Muscle layer of colon (tissue), 2 donors: Measurements from ENCODE around the gene SLC9C1.

ENCODE experiments used
- H3K27ac ChIP-seq: one replicate; pipeline ENCODE4 v1.7.0; 2013; ENCODE audit warnings: low read depth, mild to moderate bottlenecking, low read length, moderate library complexity
- H3K27me3 ChIP-seq, 2 donors: one replicate each; pipeline ENCODE4 v1.7.0; 2013; ENCODE audit warnings: low read length in 2 of 2, mild to moderate bottlenecking in 2 of 2; ENCODE audit not compliant: insufficient read depth in 2 of 2, control insufficient read depth in 1 of 2
- H3K36me3 ChIP-seq: one replicate; pipeline ENCODE4 v1.7.0; 2013; ENCODE audit warnings: mild to moderate bottlenecking, low read length; ENCODE audit not compliant: insufficient read depth
- H3K4me1 ChIP-seq: one replicate; pipeline ENCODE4 v1.7.0; 2013; ENCODE audit warnings: mild to moderate bottlenecking, low read length; ENCODE audit not compliant: insufficient read depth
- H3K4me3 ChIP-seq, 2 donors: one replicate each; pipeline ENCODE4 v1.7.0; 2013; ENCODE audit warnings: low read length in 2 of 2, low read depth in 1 of 2, mild to moderate bottlenecking in 1 of 2, moderate library complexity in 1 of 2
- H3K9ac ChIP-seq: one replicate; pipeline ENCODE4 v1.7.0; 2013; ENCODE audit warnings: low read length
- H3K9me3 ChIP-seq: one replicate; pipeline ENCODE4 v1.7.0; 2013; ENCODE audit warnings: mild to moderate bottlenecking, low read length
- donor health status: abdominal sarcoma.
- donor health status: Adenocarcinoma of cecum.

The SLC9C1 gene

DNA sequence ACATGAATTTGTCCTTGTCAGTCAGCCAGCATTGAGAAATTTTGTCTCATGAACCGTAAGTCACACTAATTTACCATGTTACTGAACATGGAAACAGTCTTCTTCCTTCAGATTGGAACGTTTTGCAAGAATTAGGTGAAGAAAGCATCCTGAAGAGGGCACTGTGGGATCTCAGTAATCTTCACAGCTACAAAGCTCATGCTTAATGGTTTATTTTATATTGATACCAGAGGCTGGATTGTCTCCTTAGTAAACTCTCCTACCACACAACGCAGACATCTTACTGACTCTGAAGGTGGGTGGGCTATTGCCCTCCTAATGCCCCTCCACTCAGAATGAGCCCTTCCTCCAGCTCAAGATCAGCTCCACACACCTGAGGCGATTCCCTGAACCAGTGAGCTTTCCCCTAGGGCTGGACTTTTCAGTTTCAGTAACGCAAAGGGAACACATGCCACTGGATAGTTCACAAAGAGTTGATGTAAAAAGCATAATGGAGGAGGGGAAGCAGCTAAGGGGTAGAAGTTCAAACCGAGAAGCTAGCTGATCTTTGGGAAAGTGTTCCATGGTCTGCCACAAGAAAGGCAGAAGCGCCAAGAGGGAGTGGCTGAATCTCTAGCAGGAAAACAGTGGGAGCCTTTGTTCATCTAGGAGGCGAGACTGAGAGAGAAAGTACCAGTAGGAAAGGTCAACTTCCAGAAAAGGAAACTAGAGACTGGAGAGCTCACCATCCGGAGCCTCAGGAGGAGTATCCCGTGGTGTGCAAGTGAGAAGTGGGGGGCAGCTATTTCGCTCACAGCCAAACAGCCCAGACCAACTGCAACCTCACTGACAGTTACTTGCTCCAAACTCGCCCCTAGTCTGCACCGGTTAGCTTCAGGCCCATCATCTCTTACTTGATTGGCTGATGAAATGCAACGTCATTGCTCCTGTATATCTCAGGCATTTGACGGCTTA is at the start of gene SLC9C1:
TSS of gene SLC9C1 (minus strand) at position 849 of the 954 bp plus-strand sequence. CDS start 7,425 bp downstream, outside the sequence.
- H3K4me3 ChIP-seq, result peak within 1 kb of the TSS in 1 of 2 donors; percentile 58
- H3K9ac ChIP-seq, result peak within 1 kb of the TSS; percentile 8
- H3K27ac ChIP-seq, result peak within 1 kb of the TSS; percentile 40
- no peaks in the 10 kb centered on the region for H3K9me3 ChIP-seq
- H3K36me3 ChIP-seq, result no peaks in the 10 kb centered on the region
- H3K4me1 ChIP-seq, result no peaks in the 10 kb centered on the region
- no peaks in the 10 kb centered on the region for H3K27me3 ChIP-seq

DNA sequence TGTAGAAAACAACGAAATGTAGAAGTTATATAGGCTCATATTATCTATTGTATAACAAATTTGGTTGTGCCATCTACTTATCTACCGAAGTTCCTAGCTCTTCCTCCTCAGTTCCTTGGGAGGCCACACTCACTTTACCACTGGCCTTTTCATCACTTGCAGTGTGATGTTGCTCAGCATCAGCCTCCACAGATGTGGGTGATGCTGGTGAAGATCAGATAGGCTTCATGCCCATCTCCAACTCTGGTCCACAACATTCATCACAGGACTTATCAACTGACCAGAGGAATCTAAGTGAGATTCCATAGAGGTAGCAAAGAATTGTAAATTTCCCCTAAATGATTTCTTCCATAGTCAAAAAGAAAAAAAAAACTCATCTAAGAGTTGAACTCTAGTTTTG is 47.4 kb upstream of the SLC9C1 start:
- H3K4me3 ChIP-seq, result no peak overlapping the region
- H3K9me3 ChIP-seq, result no peaks in the 10 kb centered on the region
- no peaks in the 10 kb centered on the region for H3K4me1 ChIP-seq
- peaks cover 13% of the 10 kb centered on the region for H3K36me3 ChIP-seq
- H3K27ac ChIP-seq, result no peak overlapping the region
- H3K9ac ChIP-seq, result no peak overlapping the region
- no peaks in the 10 kb centered on the region for H3K27me3 ChIP-seq

GRCh38 chr3:112339609-112340008 is 45.6 kb upstream of the SLC9C1 start:
- Histone ChIP-seq H3K9me3 (no peaks in the 10 kb centered on the region), H3K4me3 (no peak overlapping the region), H3K4me1 (peaks cover 8% of the 10 kb centered on the region), H3K9ac (no peak overlapping the region), H3K36me3 (no peaks in the 10 kb centered on the region), H3K27me3 (no peaks in the 10 kb centered on the region), H3K27ac (no peak overlapping the region)

- Histone ChIP-seq H3K27ac (no peak overlapping the region), H3K27me3 (no peaks in the 10 kb centered on the region)
Observed at GRCh38 chr3:112339134-112339533, 45.1 kb upstream of the SLC9C1 start.

DNA sequence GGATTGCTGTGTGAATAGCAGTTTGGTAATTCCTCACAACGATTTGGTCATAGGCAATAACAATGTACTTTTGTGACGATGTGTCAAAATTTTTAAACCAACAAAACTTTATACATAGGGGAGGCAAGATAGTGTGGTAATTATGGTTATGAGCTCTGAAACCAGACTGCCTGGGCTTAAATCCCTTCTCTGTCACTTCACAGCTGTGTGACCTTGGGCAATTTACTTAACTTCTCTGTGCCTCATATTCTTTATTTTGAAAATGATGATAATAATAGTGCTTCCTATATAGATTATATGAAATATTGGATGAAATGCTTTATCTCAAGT is 44.7 kb upstream of the SLC9C1 start:
- H3K9me3 ChIP-seq, result no peaks in the 10 kb centered on the region
- no peaks in the 10 kb centered on the region for H3K36me3 ChIP-seq
- H3K27me3 ChIP-seq, result no peaks in the 10 kb centered on the region
- no peak overlapping the region for H3K27ac ChIP-seq
- H3K9ac ChIP-seq, result no peak overlapping the region
- H3K4me3 ChIP-seq, result no peak overlapping the region
- H3K4me1 ChIP-seq, result peaks cover 13% of the 10 kb centered on the region

More at GRCh38 chr3:112339134-112339533, 45.1 kb upstream of the SLC9C1 start:
- Histone ChIP-seq H3K36me3 (no peaks in the 10 kb centered on the region), H3K4me3 (no peak overlapping the region), H3K4me1 (peaks cover 11% of the 10 kb centered on the region), H3K9ac (no peak overlapping the region), H3K9me3 (no peaks in the 10 kb centered on the region)

GRCh38 chr3:112338021-112338726 is 44.2 kb upstream of the SLC9C1 start:
- Histone ChIP-seq H3K9me3 (no peaks in the 10 kb centered on the region), H3K4me3 (no peak overlapping the region), H3K27me3 (no peaks in the 10 kb centered on the region), H3K27ac (no peak overlapping the region), H3K4me1 (peaks cover 13% of the 10 kb centered on the region), H3K36me3 (no peaks in the 10 kb centered on the region), H3K9ac (no peak overlapping the region)

- Histone ChIP-seq H3K9ac (no peak overlapping the region), H3K27me3 (no peaks in the 10 kb centered on the region), H3K36me3 (no peaks in the 10 kb centered on the region), H3K4me1 (peaks cover 13% of the 10 kb centered on the region), H3K9me3 (no peaks in the 10 kb centered on the region), H3K27ac (no peak overlapping the region), H3K4me3 (no peak overlapping the region)
Observed at GRCh38 chr3:112335434-112335781, 41.4 kb upstream of the SLC9C1 start.

DNA sequence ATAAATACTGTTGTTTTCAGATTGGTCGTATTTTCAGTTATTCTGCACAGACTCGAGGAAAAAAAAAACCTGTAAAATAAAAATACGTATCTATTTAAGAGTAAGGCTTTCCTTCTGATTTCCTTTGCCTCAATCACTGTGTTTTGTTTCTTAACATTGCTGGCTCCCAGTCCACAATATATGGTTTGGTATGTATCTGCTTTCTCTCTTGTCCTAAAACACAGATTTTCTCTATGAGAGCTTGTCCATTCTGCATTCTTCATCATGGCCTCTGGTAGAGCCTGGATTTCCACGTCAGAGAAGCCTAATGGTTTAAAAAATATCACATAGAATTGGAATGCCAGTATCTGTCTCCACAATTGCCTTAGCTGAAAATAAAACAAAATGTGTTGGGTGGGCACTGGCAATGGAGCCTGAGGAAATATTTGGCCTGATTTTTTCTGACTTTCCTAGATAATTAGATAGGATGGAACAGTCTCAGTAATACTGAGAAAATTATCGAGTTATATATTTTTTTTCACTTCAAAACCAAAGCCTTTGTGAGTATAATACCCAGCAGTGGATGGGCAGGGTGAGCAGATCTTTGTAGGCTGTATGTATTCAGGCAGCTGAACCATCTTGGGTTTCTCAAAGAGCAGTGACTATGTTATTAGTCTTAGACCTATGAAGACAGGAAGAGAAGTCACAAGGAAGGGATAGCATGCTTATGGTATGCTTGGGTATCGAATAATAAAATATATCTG is 40.8 kb upstream of the SLC9C1 start:
- Histone ChIP-seq H3K9ac (no peak overlapping the region), H3K9me3 (no peaks in the 10 kb centered on the region), H3K4me3 (peak overlapping the region in 1 of 2 donors; percentile 87)

GRCh38 chr3:112333381-112334317 is 39.6 kb upstream of the SLC9C1 start:
- H3K9ac ChIP-seq, result peak overlapping the region; percentile 77
- peak overlapping the region; percentile 67 for H3K27ac ChIP-seq
- H3K27me3 ChIP-seq, result no peaks in the 10 kb centered on the region
- H3K4me1 ChIP-seq, result peaks cover 13% of the 10 kb centered on the region
- H3K9me3 ChIP-seq, result no peaks in the 10 kb centered on the region
- H3K4me3 ChIP-seq, result peak overlapping the region; percentile 87 to 90
- no peaks in the 10 kb centered on the region for H3K36me3 ChIP-seq

More for the DNA sequence above, 40.8 kb upstream of the SLC9C1 start:
- peaks cover 13% of the 10 kb centered on the region for H3K4me1 ChIP-seq
- no peaks in the 10 kb centered on the region for H3K36me3 ChIP-seq
- no peaks in the 10 kb centered on the region for H3K27me3 ChIP-seq
- H3K27ac ChIP-seq, result peak overlapping the region; percentile 67

DNA sequence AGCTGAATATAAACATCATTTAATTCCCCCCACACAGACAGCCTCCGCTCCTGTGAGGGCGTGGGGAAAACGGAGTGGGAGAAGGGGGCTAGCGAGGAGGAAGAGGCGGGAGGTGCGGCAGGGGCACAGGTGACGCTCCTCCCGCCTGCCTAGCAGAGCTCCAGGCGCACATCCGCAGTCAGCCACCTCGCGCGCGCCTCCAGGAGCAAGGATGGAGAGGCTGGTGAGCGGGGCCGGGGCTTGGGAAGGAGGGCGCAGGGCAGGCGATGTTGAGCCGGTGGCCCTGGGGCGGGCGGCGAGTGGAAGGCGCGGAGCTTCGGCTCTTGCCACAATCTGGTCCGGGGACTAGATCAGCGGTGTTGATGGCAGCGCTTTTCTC is 39.0 kb upstream of the SLC9C1 start, which contains the start of gene CD200:
TSS of gene CD200 (plus strand) at position 155 of the 379 bp plus-strand sequence. CDS start at position 212, 57 bp downstream.
- Histone ChIP-seq H3K27ac (peak within 1 kb of the TSS; percentile 67), H3K4me3 (peak within 1 kb of the TSS; percentile 87 to 90), H3K9ac (peak within 1 kb of the TSS; percentile 77), H3K4me1 (peaks cover 13% of the 10 kb centered on the region), H3K9me3 (no peaks in the 10 kb centered on the region), H3K27me3 (no peaks in the 10 kb centered on the region), H3K36me3 (no peaks in the 10 kb centered on the region)
